H1 (cell line): ENCODE results near the gene MYOG.

ENCODE experiments used
- PHF8 ChIP-seq: fragments of 200-600 bp; sonication (generic); conservative IDR thresholded peaks from 2 replicates; pipeline ENCODE4 v1.7.1; 2012; ENCODE audit warnings: low read depth, mild to moderate bottlenecking, inconsistent platforms, low read length, moderate library complexity
- RBBP5 ChIP-seq: IDR thresholded peaks from 2 replicates; pipeline ENCODE4 v1.7.1; 2012; ENCODE audit warnings: low read depth, mild to moderate bottlenecking, inconsistent platforms, low read length, moderate library complexity, borderline replicate concordance

DNA sequence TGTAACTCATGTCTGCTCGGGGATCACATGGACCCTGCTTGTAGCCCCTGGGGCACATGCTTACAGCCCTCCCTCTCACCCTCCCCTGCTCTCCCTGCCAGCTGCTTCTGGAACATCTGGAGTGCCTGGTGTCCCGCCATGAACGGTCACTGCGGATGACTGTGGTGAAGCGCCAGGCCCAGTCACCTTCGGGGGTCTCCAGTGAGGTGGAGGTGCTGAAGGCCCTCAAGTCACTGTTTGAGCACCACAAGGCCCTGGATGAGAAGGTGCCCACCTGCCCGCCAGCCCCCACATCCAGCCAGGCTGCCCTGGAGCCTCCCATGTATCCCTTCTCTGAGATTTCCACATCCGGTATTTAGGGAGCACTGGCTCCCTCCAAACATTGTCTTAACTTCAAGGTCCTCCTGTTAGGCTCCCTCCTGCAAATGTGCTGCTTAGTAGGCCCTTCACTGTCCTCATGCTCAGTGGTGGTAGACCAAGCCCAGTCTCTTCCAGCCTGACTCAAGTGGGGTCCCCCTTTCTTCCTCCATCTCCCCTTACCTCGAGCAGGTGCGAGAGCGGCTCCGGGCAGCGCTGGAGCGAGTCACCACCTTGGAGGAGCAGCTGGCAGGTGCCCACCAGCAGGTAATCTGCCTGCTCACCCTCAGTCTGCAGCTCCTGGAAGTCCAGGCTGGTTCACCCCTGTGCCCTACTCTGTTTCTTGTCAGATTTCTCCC is 41.8 kb downstream of the MYOG start:
- TF ChIP-seq PHF8 (no peak), RBBP5 (no peak)
